Spleen (tissue), 11 donors: Measurements from ENCODE around the gene ILKAP. TPM values are rescaled to one million over a fixed set of nuclear protein-coding genes. Genes with fewer than 3 reads are reported as not detected.

Experiments
- DNase-seq: peaks from one replicate; pipeline ENCODE4 v3.0.0-alpha.2; 2020
- H3K27ac ChIP-seq, 8 donors: fragments of 200-600 bp; sonication (generic) in 7 of 8; 1 replicate in 4 of 8; 2 replicates in 4 of 8; pipeline versions ENCODE4 v1.5.0 to v1.8.0; 2016 to 2021; ENCODE audit warnings: inconsistent platforms in 4 of 8, mild to moderate bottlenecking in 4 of 8, moderate library complexity in 1 of 8
- H3K27me3 ChIP-seq, 7 donors: fragments of 200-600 bp; sonication (generic) in 6 of 7; replicated peaks in 1 of 7; 1 replicate in 4 of 7; 2 replicates in 3 of 7; pipeline versions ENCODE4 v1.5.0 to v1.8.0; 2016 to 2021; ENCODE audit warnings: inconsistent platforms in 3 of 7, mild to moderate bottlenecking in 1 of 7
- H3K36me3 ChIP-seq, 6 donors: fragments of 200-600 bp; sonication (generic) in 5 of 6; 1 replicate in 4 of 6; 2 replicates in 2 of 6; pipeline versions ENCODE4 v1.5.0 to v1.8.0; 2016 to 2021; ENCODE audit warnings: inconsistent platforms in 2 of 6
- H3K4me1 ChIP-seq, 6 donors: fragments of 200-600 bp; sonication (generic) in 5 of 6; 1 replicate in 3 of 6; 2 replicates in 3 of 6; pipeline versions ENCODE4 v1.5.0 to v1.8.0; 2016 to 2021; ENCODE audit warnings: inconsistent platforms in 3 of 6
- H3K4me3 ChIP-seq, 8 donors: fragments of 200-600 bp; sonication (generic) in 7 of 8; 1 replicate in 4 of 8; 2 replicates in 4 of 8; pipeline versions ENCODE4 v1.5.0 to v1.8.0; 2016 to 2021; ENCODE audit warnings: inconsistent platforms in 4 of 8, mild to moderate bottlenecking in 4 of 8, moderate library complexity in 2 of 8
- H3K9me3 ChIP-seq, 8 donors: fragments of 200-600 bp; sonication (generic) in 7 of 8; 1 replicate in 4 of 8; 2 replicates in 4 of 8; pipeline versions ENCODE4 v1.5.0 to v1.8.0; 2016 to 2021; ENCODE audit warnings: inconsistent platforms in 4 of 8
- POLR2A ChIP-seq, 3 donors: fragments of 450-650 bp; IDR thresholded peaks; one replicate each; pipeline ENCODE4 v1.5.1; 2017; ENCODE audit warnings: antibody characterized with exemption in 3 of 3, mild to moderate bottlenecking in 1 of 3
- POLR2AphosphoS5 ChIP-seq, 3 donors: sonication (generic); formaldehyde crosslinking; IDR thresholded peaks; one replicate each; pipeline ENCODE4 v1.5.1; 2017; ENCODE audit warnings: antibody characterized with exemption in 3 of 3
- WGBS, 5 donors: extraction: QIAGEN DNeasy Blood & Tissue Kit in 3 of 5; methylation state at CpG; one replicate each; pipeline versions ENCODE4 v1.1.5 to v1.1.7; 2013 to 2018; 5-methylcytosine and 5-hydroxymethylcytosine counted together
- intact Hi-C: fragments of 100-400 bp; cut with DNase I; formaldehyde crosslinking; loops from one replicate; pipeline ENCODE4 v1.15.0; 2023; ENCODE audit warnings: low total_unique reads
- polyA plus RNA-seq, 3 donors: library from polyadenylated mRNA; stranded (reverse); fragments of 200-250 nt; gene quantifications; one replicate each; pipeline ENCODE4 v1.2.1, GENCODE V29; 2013
- total RNA-seq, 7 donors: library from RNA; depleted of rRNA in 3 of 7; stranded (reverse); fragments of >200 nt in 3 of 7; fragmentation: NEBNext Ultra II Directional in 4 of 7; extraction: Animal tissue kit (Norgen Biotek cat#: 25700) in 4 of 7; gene quantifications; one replicate each; pipeline versions ENCODE4 v1.1.0 to v1.2.1, GENCODE V29; 2016 to 2021
- TF ChIP-seq, protein P1 (sequence below), 11 experiments: fragments of 200-600 bp in 7 of 11; fragments of 450-650 bp in 4 of 11; sonication (generic) in 4 of 11; IDR thresholded peaks in 8 of 11; conservative IDR thresholded peaks in 3 of 11; 1 replicate in 7 of 11; 2 replicates in 4 of 11; pipeline versions ENCODE4 v1.4.0 to v1.8.0; 2016 to 2021; ENCODE audit warnings: antibody characterized with exemption in 11 of 11, inconsistent platforms in 4 of 11, mild to moderate bottlenecking in 1 of 11
- donor health status: healthy with polysubstance abuse.
- donor health status: DM: no; HTN: no; CAD: no; lungs with moderate emphysema.
- donor health status: DM: no; HTN: no; CAD: no.
- donor health status: Bipolar disorder and iron deficiency.
- donor health status: healthy.
- donor health status: DM: no; HTN: no; CAD: no.
- donor health status: DM: yes; HTN: yes; CAD: no.

Gene ILKAP
- total and polyA plus RNA-seq, 10 donors, result 39.7 to 64.5 (median 50.1) TPM

GRCh38 chr2:238130696-238131628 is 72.5 kb downstream of the ILKAP start:
- H3K36me3 ChIP-seq, result no peaks in the 10 kb centered on the region
- no peak overlapping the region for H3K27ac ChIP-seq
- intact Hi-C loops, result no loop called here
- no peaks in the 10 kb centered on the region for H3K9me3 ChIP-seq
- no peak for TF ChIP-seq POLR2AphosphoS5 (IDR thresholded peaks at IDR 0.05)
- TF ChIP-seq POLR2A (IDR thresholded peaks at IDR 0.05), result no peak
- TF ChIP-seq, protein P1, sequence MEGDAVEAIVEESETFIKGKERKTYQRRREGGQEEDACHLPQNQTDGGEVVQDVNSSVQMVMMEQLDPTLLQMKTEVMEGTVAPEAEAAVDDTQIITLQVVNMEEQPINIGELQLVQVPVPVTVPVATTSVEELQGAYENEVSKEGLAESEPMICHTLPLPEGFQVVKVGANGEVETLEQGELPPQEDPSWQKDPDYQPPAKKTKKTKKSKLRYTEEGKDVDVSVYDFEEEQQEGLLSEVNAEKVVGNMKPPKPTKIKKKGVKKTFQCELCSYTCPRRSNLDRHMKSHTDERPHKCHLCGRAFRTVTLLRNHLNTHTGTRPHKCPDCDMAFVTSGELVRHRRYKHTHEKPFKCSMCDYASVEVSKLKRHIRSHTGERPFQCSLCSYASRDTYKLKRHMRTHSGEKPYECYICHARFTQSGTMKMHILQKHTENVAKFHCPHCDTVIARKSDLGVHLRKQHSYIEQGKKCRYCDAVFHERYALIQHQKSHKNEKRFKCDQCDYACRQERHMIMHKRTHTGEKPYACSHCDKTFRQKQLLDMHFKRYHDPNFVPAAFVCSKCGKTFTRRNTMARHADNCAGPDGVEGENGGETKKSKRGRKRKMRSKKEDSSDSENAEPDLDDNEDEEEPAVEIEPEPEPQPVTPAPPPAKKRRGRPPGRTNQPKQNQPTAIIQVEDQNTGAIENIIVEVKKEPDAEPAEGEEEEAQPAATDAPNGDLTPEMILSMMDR (IDR thresholded peaks at IDR 0.05 in 8 of 11, conservative IDR thresholded peaks at IDR 0.05 in 3 of 11), result no peak
- DNase-seq, result peak; percentile 68
- WGBS, 5 donors, result 89 to 95% (median 91%) methylated on average over 24 to 68 of the region's 68 CpGs
- H3K4me3 ChIP-seq, result no peak overlapping the region
- peaks cover 0 to 5% (median 0%) of the 10 kb centered on the region in 7 donors for H3K27me3 ChIP-seq
- H3K4me1 ChIP-seq, result peaks cover 0 to 6% (median 2%) of the 10 kb centered on the region in 6 donors

DNA sequence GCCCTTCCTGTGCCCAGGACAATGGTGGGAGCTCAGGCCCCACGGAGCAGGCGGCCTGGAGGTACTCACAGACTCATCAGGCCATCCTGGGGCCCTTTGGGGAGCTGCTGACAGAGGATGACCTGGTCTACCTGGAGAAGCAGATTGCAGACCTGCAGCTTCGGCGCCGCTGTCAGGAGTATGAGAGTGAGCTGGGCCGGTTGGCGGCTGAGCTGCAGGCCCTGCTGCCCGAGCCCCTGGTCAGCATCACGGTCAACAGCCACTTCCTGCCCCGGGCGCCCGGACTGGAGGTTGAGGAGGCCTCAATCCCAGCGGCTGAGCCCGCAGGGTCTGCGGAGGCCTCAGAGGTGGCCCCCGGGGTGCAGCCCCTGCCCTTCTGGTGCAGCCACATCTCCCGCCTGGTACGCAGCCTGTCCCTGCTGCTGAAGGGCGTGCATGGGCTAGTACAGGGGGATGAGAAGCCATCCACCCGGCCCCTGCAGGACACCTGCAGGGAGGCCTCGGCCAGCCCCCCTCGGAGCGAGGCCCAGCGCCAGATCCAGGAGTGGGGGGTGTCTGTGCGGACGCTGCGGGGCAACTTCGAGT is 73.3 kb downstream of the ILKAP start:
- H3K4me1 ChIP-seq, result peaks cover 0 to 6% (median 2%) of the 10 kb centered on the region in 6 donors
- WGBS, 5 donors, result 86 to 95% (median 89%) methylated on average over 18 to 28 of the region's 28 CpGs
- TF ChIP-seq POLR2AphosphoS5 (IDR thresholded peaks at IDR 0.05) (no peak), POLR2A (IDR thresholded peaks at IDR 0.05) (no peak)
- TF ChIP-seq, protein P1 (IDR thresholded peaks at IDR 0.05 in 8 of 11, conservative IDR thresholded peaks at IDR 0.05 in 3 of 11), result no peak
- DNase-seq, result peak; percentile 71
- H3K36me3 ChIP-seq, result no peaks in the 10 kb centered on the region
- no peaks in the 10 kb centered on the region for H3K9me3 ChIP-seq
- peaks cover 0 to 5% (median 0%) of the 10 kb centered on the region in 7 donors for H3K27me3 ChIP-seq
- intact Hi-C loops, result no loop called here
- H3K4me3 ChIP-seq, result no peak overlapping the region
- H3K27ac ChIP-seq, result no peak overlapping the region

- H3K4me1 ChIP-seq, result peaks cover 0 to 6% (median 2%) of the 10 kb centered on the region in 6 donors
- no peak overlapping the region for H3K27ac ChIP-seq
- TF ChIP-seq, protein P1 (IDR thresholded peaks at IDR 0.05 in 8 of 11, conservative IDR thresholded peaks at IDR 0.05 in 3 of 11), result no peak
- TF ChIP-seq POLR2AphosphoS5 (IDR thresholded peaks at IDR 0.05) (no peak), POLR2A (IDR thresholded peaks at IDR 0.05) (no peak)
- peaks cover 0 to 5% (median 0%) of the 10 kb centered on the region in 7 donors for H3K27me3 ChIP-seq
- DNase-seq, result peak; percentile 59
- intact Hi-C loops, result no loop called here
- no peak overlapping the region for H3K4me3 ChIP-seq
- 86 to 93% (median 92%) methylated on average over 22 of the region's 22 CpGs for WGBS, 5 donors
- no peaks in the 10 kb centered on the region for H3K9me3 ChIP-seq
- no peaks in the 10 kb centered on the region for H3K36me3 ChIP-seq
These were observed 74.1 kb downstream of the ILKAP start for GRCh38 chr2:238129166-238130010.
